HEK293 (cell line): ENCODE data around the gene PLEKHG2.
A peak's percentile ranks its signal among the peaks of the same experiment; 100 is the strongest.

Experiments
- PRDM1 ChIP-seq: fragments of 450-650 bp; formaldehyde crosslinking; IDR thresholded peaks from 2 replicates; pipeline ENCODE4; 2016; ENCODE audit warnings: missing biosample characterization, missing genetic modification characterization
- RBAK ChIP-seq: fragments of 450-650 bp; formaldehyde crosslinking; IDR thresholded peaks from 2 replicates; pipeline ENCODE4 v1.5.1; 2016; ENCODE audit warnings: missing biosample characterization, missing genetic modification characterization
- ZBTB11 ChIP-seq: fragments of 450-650 bp; formaldehyde crosslinking; conservative IDR thresholded peaks from 2 replicates; pipeline ENCODE4 v1.5.1; 2016; ENCODE audit warnings: low read depth, missing biosample characterization, missing genetic modification characterization
- ZBTB48 ChIP-seq: fragments of 450-650 bp; formaldehyde crosslinking; IDR thresholded peaks from 2 replicates; pipeline ENCODE4 v1.5.1; 2016; ENCODE audit warnings: missing biosample characterization, missing genetic modification characterization
- ZNF10 ChIP-seq: fragments of 450-650 bp; formaldehyde crosslinking; IDR thresholded peaks from 2 replicates; pipeline ENCODE4 v1.5.1; 2017; ENCODE audit warnings: missing biosample characterization, missing genetic modification characterization
- ZNF138 ChIP-seq: fragments of 450-650 bp; formaldehyde crosslinking; IDR thresholded peaks from 2 replicates; pipeline ENCODE4 v1.5.1; 2016; ENCODE audit warnings: missing biosample characterization, missing genetic modification characterization, borderline replicate concordance
- ZNF175 ChIP-seq: fragments of 450-650 bp; formaldehyde crosslinking; IDR thresholded peaks from 2 replicates; pipeline ENCODE4 v1.5.1; 2016; ENCODE audit warnings: missing biosample characterization, missing genetic modification characterization
- ZNF266 ChIP-seq: fragments of 450-650 bp; formaldehyde crosslinking; IDR thresholded peaks from 2 replicates; pipeline ENCODE4 v1.5.1; 2016; ENCODE audit warnings: missing biosample characterization, missing genetic modification characterization, low read depth
- ZNF274 ChIP-seq, 2 experiments: fragments of 200-500 bp in 1 of 2; fragments of 450-650 bp in 1 of 2; sonication (Bioruptor generic) in 1 of 2; formaldehyde crosslinking in 1 of 2; IDR thresholded peaks; 2 replicates each; pipeline versions ENCODE4 v1.5.1 to v1.6.1; 2014 to 2016; ENCODE audit warnings: borderline replicate concordance in 1 of 2, inconsistent platforms in 1 of 2, low read length in 1 of 2, missing biosample characterization in 1 of 2, missing genetic modification characterization in 1 of 2
- ZNF350 ChIP-seq: fragments of 450-650 bp; formaldehyde crosslinking; IDR thresholded peaks from 2 replicates; pipeline ENCODE4 v1.5.0; 2017; ENCODE audit warnings: missing biosample characterization, mild to moderate bottlenecking, missing genetic modification characterization
- ZNF37A ChIP-seq: fragments of 450-650 bp; IDR thresholded peaks from 2 replicates; pipeline ENCODE4 v1.5.1; 2018; ENCODE audit warnings: missing biosample characterization, missing genetic modification characterization
- ZNF473 ChIP-seq: fragments of 450-650 bp; formaldehyde crosslinking; IDR thresholded peaks from 2 replicates; pipeline ENCODE4 v1.5.1; 2017; ENCODE audit warnings: missing biosample characterization, missing genetic modification characterization
- ZNF48 ChIP-seq: fragments of 450-650 bp; formaldehyde crosslinking; IDR thresholded peaks from 2 replicates; pipeline ENCODE4 v1.5.1; 2016; ENCODE audit warnings: missing biosample characterization, missing genetic modification characterization
- ZNF514 ChIP-seq: fragments of 450-650 bp; formaldehyde crosslinking; IDR thresholded peaks from 2 replicates; pipeline ENCODE4 v1.5.1; 2016; ENCODE audit warnings: missing biosample characterization, missing genetic modification characterization
- ZNF549 ChIP-seq: fragments of 450-650 bp; IDR thresholded peaks from 2 replicates; pipeline ENCODE4 v1.5.1; 2018; ENCODE audit warnings: missing biosample characterization, missing genetic modification characterization, mild to moderate bottlenecking, inconsistent platforms, moderate library complexity
- ZNF610 ChIP-seq: fragments of 450-650 bp; formaldehyde crosslinking; IDR thresholded peaks from 2 replicates; pipeline ENCODE4 v1.5.1; 2016; ENCODE audit warnings: missing biosample characterization, missing genetic modification characterization, borderline replicate concordance
- ZNF624 ChIP-seq: fragments of 450-650 bp; formaldehyde crosslinking; IDR thresholded peaks from 2 replicates; pipeline ENCODE4 v1.5.1; 2017; ENCODE audit warnings: missing biosample characterization, missing genetic modification characterization
- ZNF660 ChIP-seq: fragments of 450-650 bp; IDR thresholded peaks from 2 replicates; pipeline ENCODE4 v1.5.1; 2018; ENCODE audit warnings: missing biosample characterization, mild to moderate bottlenecking, missing genetic modification characterization
- ZNF76 ChIP-seq: fragments of 450-650 bp; formaldehyde crosslinking; IDR thresholded peaks from 2 replicates; pipeline ENCODE4; 2016; ENCODE audit warnings: low read depth, missing biosample characterization, missing genetic modification characterization, borderline replicate concordance
- ZNF785 ChIP-seq: fragments of 450-650 bp; formaldehyde crosslinking; IDR thresholded peaks from 2 replicates; pipeline ENCODE4 v1.5.1; 2016; ENCODE audit warnings: missing biosample characterization, missing genetic modification characterization
- ZNF791 ChIP-seq: fragments of 450-650 bp; formaldehyde crosslinking; IDR thresholded peaks from 2 replicates; pipeline ENCODE4 v1.5.1; 2016; ENCODE audit warnings: missing biosample characterization, missing genetic modification characterization
- TF ChIP-seq, protein P1 (sequence below): fragments of 450-650 bp; formaldehyde crosslinking; IDR thresholded peaks from 2 replicates; pipeline ENCODE4; 2016; ENCODE audit warnings: missing biosample characterization, missing genetic modification characterization
- TF ChIP-seq, protein P2 (sequence below): IDR thresholded peaks from 2 replicates; pipeline ENCODE4 v1.6.1; 2011; ENCODE audit warnings: mild to moderate bottlenecking, low read depth, low read length, borderline replicate concordance
- TF ChIP-seq, protein P3 (sequence below): fragments of 450-650 bp; formaldehyde crosslinking; IDR thresholded peaks from 2 replicates; pipeline ENCODE4 v1.5.1; 2017; ENCODE audit warnings: missing biosample characterization, missing genetic modification characterization
- TF ChIP-seq, protein P4 (sequence below): fragments of 450-650 bp; formaldehyde crosslinking; optimal IDR thresholded peaks from 2 replicates; pipeline ENCODE3; 2016; ENCODE audit warnings: missing biosample characterization, mild to moderate bottlenecking, missing genetic modification characterization

The PLEKHG2 gene

DNA sequence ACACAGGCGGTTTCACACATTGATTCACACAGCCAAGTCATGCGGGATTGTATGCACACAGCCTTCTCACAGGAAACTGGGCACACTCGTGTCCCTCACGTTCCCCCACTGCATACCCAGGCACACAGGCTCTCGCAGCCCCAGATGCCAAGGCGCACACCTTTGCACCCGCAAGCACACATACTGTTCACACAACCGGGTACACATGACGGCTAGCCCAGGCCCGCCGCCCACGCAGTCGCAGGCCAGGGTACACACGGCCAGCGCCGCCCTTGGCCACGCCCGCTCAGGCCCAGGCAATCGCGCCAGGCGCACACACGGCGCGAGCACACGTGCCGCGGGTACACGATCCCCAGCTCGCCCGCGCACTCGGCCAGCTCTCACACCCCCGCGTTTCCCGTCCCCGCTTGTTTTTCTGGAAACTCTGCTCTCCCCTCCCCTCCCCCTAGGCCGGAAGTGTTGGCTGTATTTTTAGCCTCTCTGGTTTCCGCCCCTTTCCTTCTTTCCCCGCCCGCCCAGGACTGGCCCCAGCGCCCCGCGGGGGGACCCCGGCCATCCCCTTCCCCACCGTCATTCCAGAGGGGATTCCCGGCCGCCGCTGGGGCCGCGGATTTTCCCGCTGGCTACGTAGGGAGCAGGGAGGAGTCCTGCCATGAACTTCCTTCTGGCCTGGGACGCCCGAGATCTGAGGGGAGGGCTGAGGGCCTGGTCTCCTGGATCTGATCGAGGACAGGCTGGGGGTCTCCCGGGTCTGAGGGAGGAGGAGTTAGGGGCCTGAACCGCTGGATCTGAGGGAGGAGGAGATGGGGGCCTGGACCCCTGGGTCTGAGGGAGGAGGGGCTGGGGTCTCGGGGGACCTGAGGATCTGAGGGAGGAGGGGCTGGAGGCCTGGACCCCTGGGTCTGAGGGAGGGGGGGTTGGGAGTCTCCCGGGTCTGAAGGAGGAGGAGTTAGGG lies 9.8 kb upstream of the PLEKHG2 start (continued):
- no peak for TF ChIP-seq ZNF175
- TF ChIP-seq ZNF274 (IDR thresholded peaks at IDR 0.05; ENCODE audit: low read length), result no peak
- TF ChIP-seq ZNF274 (tag by site-specific recombination; IDR thresholded peaks at IDR 0.05; ENCODE audit: borderline replicate concordance), result no peak
- TF ChIP-seq, protein P1, sequence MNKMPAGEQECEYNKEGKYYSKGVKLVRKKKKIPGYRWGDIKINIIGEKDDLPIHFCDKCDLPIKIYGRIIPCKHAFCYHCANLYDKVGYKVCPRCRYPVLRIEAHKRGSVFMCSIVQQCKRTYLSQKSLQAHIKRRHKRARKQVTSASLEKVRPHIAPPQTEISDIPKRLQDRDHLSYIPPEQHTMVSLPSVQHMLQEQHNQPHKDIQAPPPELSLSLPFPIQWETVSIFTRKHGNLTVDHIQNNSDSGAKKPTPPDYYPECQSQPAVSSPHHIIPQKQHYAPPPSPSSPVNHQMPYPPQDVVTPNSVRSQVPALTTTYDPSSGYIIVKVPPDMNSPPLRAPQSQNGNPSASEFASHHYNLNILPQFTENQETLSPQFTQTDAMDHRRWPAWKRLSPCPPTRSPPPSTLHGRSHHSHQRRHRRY (tag by site-specific recombination), result no peak
- no peak for TF ChIP-seq RBAK (tag by site-specific recombination)
- TF ChIP-seq ZNF791, result no peak
- no peak for TF ChIP-seq ZNF514 (tag by site-specific recombination)
- TF ChIP-seq, protein P2, sequence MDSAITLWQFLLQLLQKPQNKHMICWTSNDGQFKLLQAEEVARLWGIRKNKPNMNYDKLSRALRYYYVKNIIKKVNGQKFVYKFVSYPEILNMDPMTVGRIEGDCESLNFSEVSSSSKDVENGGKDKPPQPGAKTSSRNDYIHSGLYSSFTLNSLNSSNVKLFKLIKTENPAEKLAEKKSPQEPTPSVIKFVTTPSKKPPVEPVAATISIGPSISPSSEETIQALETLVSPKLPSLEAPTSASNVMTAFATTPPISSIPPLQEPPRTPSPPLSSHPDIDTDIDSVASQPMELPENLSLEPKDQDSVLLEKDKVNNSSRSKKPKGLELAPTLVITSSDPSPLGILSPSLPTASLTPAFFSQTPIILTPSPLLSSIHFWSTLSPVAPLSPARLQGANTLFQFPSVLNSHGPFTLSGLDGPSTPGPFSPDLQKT, result no peak
- 0 out of 2 replicates have a peak, but pooled peaks have one; percentile 7 for TF ChIP-seq ZNF10
- TF ChIP-seq ZNF549 (tag by site-specific recombination), result no peak
- peak; percentile 74; the same call in 1 of the 2 replicates for TF ChIP-seq ZNF610
- TF ChIP-seq, protein P3, sequence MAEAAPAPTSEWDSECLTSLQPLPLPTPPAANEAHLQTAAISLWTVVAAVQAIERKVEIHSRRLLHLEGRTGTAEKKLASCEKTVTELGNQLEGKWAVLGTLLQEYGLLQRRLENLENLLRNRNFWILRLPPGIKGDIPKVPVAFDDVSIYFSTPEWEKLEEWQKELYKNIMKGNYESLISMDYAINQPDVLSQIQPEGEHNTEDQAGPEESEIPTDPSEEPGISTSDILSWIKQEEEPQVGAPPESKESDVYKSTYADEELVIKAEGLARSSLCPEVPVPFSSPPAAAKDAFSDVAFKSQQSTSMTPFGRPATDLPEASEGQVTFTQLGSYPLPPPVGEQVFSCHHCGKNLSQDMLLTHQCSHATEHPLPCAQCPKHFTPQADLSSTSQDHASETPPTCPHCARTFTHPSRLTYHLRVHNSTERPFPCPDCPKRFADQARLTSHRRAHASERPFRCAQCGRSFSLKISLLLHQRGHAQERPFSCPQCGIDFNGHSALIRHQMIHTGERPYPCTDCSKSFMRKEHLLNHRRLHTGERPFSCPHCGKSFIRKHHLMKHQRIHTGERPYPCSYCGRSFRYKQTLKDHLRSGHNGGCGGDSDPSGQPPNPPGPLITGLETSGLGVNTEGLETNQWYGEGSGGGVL (tag by site-specific recombination), result peak; percentile 96
- peak; percentile 85 for TF ChIP-seq ZBTB11
- TF ChIP-seq ZNF76 (tag by site-specific recombination), result peak; percentile 62; the same call in 1 of the 2 replicates
- no peak for TF ChIP-seq ZNF266 (tag by site-specific recombination)
- no peak for TF ChIP-seq ZNF48
- TF ChIP-seq ZNF624, result no peak
- TF ChIP-seq PRDM1 (tag by site-specific recombination), result 0 out of 2 replicates have a peak, but pooled peaks have one; percentile 43
- no peak for TF ChIP-seq ZNF473 (tag by site-specific recombination)
- peak; percentile 69 for TF ChIP-seq ZNF660 (tag by site-specific recombination)
- TF ChIP-seq ZNF37A, result no peak
- no peak for TF ChIP-seq ZNF138 (tag by site-specific recombination)
- TF ChIP-seq ZBTB48 (tag by site-specific recombination), result peak; percentile 87
- TF ChIP-seq, protein P4, sequence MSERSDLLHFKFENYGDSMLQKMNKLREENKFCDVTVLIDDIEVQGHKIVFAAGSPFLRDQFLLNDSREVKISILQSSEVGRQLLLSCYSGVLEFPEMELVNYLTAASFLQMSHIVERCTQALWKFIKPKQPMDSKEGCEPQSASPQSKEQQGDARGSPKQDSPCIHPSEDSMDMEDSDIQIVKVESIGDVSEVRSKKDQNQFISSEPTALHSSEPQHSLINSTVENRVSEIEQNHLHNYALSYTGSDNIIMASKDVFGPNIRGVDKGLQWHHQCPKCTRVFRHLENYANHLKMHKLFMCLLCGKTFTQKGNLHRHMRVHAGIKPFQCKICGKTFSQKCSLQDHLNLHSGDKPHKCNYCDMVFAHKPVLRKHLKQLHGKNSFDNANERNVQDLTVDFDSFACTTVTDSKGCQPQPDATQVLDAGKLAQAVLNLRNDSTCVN (tag by site-specific recombination), result peak; percentile 100
- TF ChIP-seq ZNF350 (tag by site-specific recombination), result no peak
- TF ChIP-seq ZNF785 (tag by site-specific recombination), result peak; percentile 98
